Caki2 (cell line): Measurements from ENCODE around the gene ADAMTS2. TPM values are rescaled to one million over a fixed set of nuclear protein-coding genes. Genes with fewer than 3 reads are reported as not detected.
A peak's percentile ranks its signal among the peaks of the same experiment; 100 is the strongest.

Source experiments
- DNase-seq: peaks from one replicate; pipeline ENCODE4 v3.0.0-alpha.2; 2015; ENCODE audit warnings: low read depth
- in situ Hi-C: cut with HindIII; loops from 2 replicates; pipeline ENCODE4 v1.10.0; 2016; ENCODE audit warnings: low sequenced_read_pairs, low pct_unique_long_range_greater_than_20kb, mixed read lengths
- total RNA-seq: library from RNA; depleted of rRNA; stranded (reverse); fragments of >200 nt; shearing (Covaris generic); gene quantifications from 2 replicates; pipeline ENCODE4 v1.2.3, GENCODE V29; 2014; ENCODE audit warnings: low replicate concordance

Gene ADAMTS2
- total RNA-seq, 1 experiment from 2014 or later = 5.0 TPM

- no peak for DNase-seq
- in situ Hi-C loops = no loop called here
Measured at GRCh38 chr5:179347581-179347980, 2.3 kb upstream of the ADAMTS2 start.

- in situ Hi-C loops = no loop called here
Measured at GRCh38 chr5:179346875-179347274, 1.6 kb upstream of the ADAMTS2 start.

GRCh38 chr5:179346401-179346800 is 1.1 kb upstream of the ADAMTS2 start:
- no peak for DNase-seq
- in situ Hi-C loops = no loop called here

More at GRCh38 chr5:179346875-179347274, 1.6 kb upstream of the ADAMTS2 start:
- DNase-seq = no peak

- peak; percentile 30 for DNase-seq
- in situ Hi-C loops = no loop called here
Measured at GRCh38 chr5:179345183-179345432, 153 bp downstream of the ADAMTS2 start.

- peak; percentile 37 for DNase-seq
- in situ Hi-C loops = no loop called here
Measured at GRCh38 chr5:179344431-179345182, 654 bp downstream of the ADAMTS2 start.

- DNase-seq = peak; percentile 31
- in situ Hi-C loops = no loop called here
Measured at GRCh38 chr5:179343719-179344430, 1.4 kb downstream of the ADAMTS2 start.

- no peak for DNase-seq
- in situ Hi-C loops = no loop called here
Measured at GRCh38 chr5:179343021-179343718, 2.1 kb downstream of the ADAMTS2 start.

- no peak for DNase-seq
- in situ Hi-C loops = no loop called here
Measured at GRCh38 chr5:179342577-179342976, 2.7 kb downstream of the ADAMTS2 start.

- DNase-seq = no peak
- in situ Hi-C loops = no loop called here
Measured at GRCh38 chr5:179340465-179340864, 4.8 kb downstream of the ADAMTS2 start.

- in situ Hi-C loops = no loop called here
Measured at GRCh38 chr5:179339996-179340395, 5.3 kb downstream of the ADAMTS2 start.

GRCh38 chr5:179339081-179339480 is 6.2 kb downstream of the ADAMTS2 start:
- in situ Hi-C loops = no loop called here
- no peak for DNase-seq

More at GRCh38 chr5:179339996-179340395, 5.3 kb downstream of the ADAMTS2 start:
- DNase-seq = no peak

- peak; percentile 23 for DNase-seq
- in situ Hi-C loops = no loop called here
Measured at GRCh38 chr5:179337796-179338676, 7.2 kb downstream of the ADAMTS2 start.

GRCh38 chr5:179336871-179337795 is 8.1 kb downstream of the ADAMTS2 start:
- in situ Hi-C loops = no loop called here
- no peak for DNase-seq

- in situ Hi-C loops = no loop called here
- no peak for DNase-seq
Measured at GRCh38 chr5:179336126-179336870, 9.0 kb downstream of the ADAMTS2 start.

- in situ Hi-C loops = no loop called here
Measured at GRCh38 chr5:179333796-179334761, 11.2 kb downstream of the ADAMTS2 start.

More at GRCh38 chr5:179333796-179334761, 11.2 kb downstream of the ADAMTS2 start:
- DNase-seq = no peak
